T-helper 9 cell (primary cell): ENCODE data around the gene KRTAP4-16.
"Not testable (repeated sequence)": the region's sequence is repeated elsewhere in the genome, so short reads cannot be mapped to it uniquely, and the experiment has no call there.

Experiments used
- DNase-seq: peaks from one replicate; pipeline ENCODE4 v3.0.0-alpha.2; 2020
- total RNA-seq, 2 donors: gene quantifications; one replicate each; lab custom pipeline; 2026; lab: John Stamatoyannopoulos, UW

Gene KRTAP4-16
- total RNA-seq = 0 reads per million in 2 donors

GRCh38 chr17:41101586-41102259 is at the start of gene KRTAP4-16:
Gene KRTAP4-16 (minus strand): TSS chr17:41102209. CDS start chr17:41102209, 0 bp downstream.
- no peak for DNase-seq

- no peak for DNase-seq
Measured at GRCh38 chr17:41151525-41151924, 49.5 kb upstream of the KRTAP4-16 start.

- no peak for DNase-seq
Measured at GRCh38 chr17:41150026-41150425, 48.0 kb upstream of the KRTAP4-16 start.

- DNase-seq = no peak
Measured at GRCh38 chr17:41149652-41149985, 47.6 kb upstream of the KRTAP4-16 start, which contains the start of gene KRTAP4-5. Gene KRTAP4-5 (minus strand): TSS chr17:41149825. CDS start chr17:41149767, 58 bp downstream.

GRCh38 chr17:41148971-41149651 is 47.1 kb upstream of the KRTAP4-16 start:
- DNase-seq = not testable (repeated sequence)

GRCh38 chr17:41147531-41148204 is 45.7 kb upstream of the KRTAP4-16 start:
- DNase-seq = no peak

GRCh38 chr17:41145261-41145660 is 43.3 kb upstream of the KRTAP4-16 start:
- DNase-seq = no peak

- DNase-seq = no peak
Measured at GRCh38 chr17:41144846-41145245, 42.8 kb upstream of the KRTAP4-16 start.

- no peak for DNase-seq
Measured at GRCh38 chr17:41141361-41141760, 39.4 kb upstream of the KRTAP4-16 start.

- DNase-seq = no peak
Measured at GRCh38 chr17:41140360-41141131, 38.5 kb upstream of the KRTAP4-16 start, which contains the start of gene KRTAP4-6. Gene KRTAP4-6 (minus strand): TSS chr17:41140544. CDS start chr17:41140487, 57 bp downstream.

- not testable (repeated sequence) for DNase-seq
Measured at GRCh38 chr17:41139865-41140264, 37.9 kb upstream of the KRTAP4-16 start.

- DNase-seq = no peak
Measured at GRCh38 chr17:41133880-41134735, 32.1 kb upstream of the KRTAP4-16 start.

GRCh38 chr17:41131979-41132378 is 30.0 kb upstream of the KRTAP4-16 start:
- DNase-seq = no peak

GRCh38 chr17:41127371-41127770 is 25.4 kb upstream of the KRTAP4-16 start:
- DNase-seq = no peak

GRCh38 chr17:41126412-41126811 is 24.4 kb upstream of the KRTAP4-16 start:
- DNase-seq = no peak

GRCh38 chr17:41125064-41125463 is 23.1 kb upstream of the KRTAP4-16 start:
- DNase-seq = no peak

- DNase-seq = not testable (repeated sequence)
Measured at GRCh38 chr17:41123991-41124371, 22.0 kb upstream of the KRTAP4-16 start, which contains the start of gene KRTAP4-12. Gene KRTAP4-12 (minus strand): TSS chr17:41124182. CDS start chr17:41124122, 60 bp downstream.

GRCh38 chr17:41123292-41123990 is 21.4 kb upstream of the KRTAP4-16 start:
- DNase-seq = not testable (repeated sequence)

- DNase-seq = no peak
Measured at GRCh38 chr17:41121742-41122141, 19.7 kb upstream of the KRTAP4-16 start.

GRCh38 chr17:41119696-41120690 is 18.0 kb upstream of the KRTAP4-16 start:
- not testable (repeated sequence) for DNase-seq
